Measurements from ENCODE around the gene WSCD1. TPM values are rescaled to one million over a fixed set of nuclear protein-coding genes. Genes with fewer than 3 reads are reported as not detected.

WSCD1 gene
- total RNA-seq, result under 0.01 TPM in 1 of 2 replicates, not detected in the other

GRCh38 chr17:6069539-6070429 is at the start of gene WSCD1:
Gene WSCD1 (plus strand): TSS chr17:6070379. CDS start chr17:6080659, 10,280 bp downstream.

Data from hair follicle dermal papilla cell (primary cell).